Measurements from ENCODE around the gene PRDM2.

- TF ChIP-seq EZH2 (IDR thresholded peaks at IDR 0.05; ENCODE audit: borderline replicate concordance, low read length) (no peak), CTCF (IDR thresholded peaks at IDR 0.05; ENCODE audit: low read length) (no peak)
Observed at GRCh38 chr1:13731897-13732296, 31.9 kb downstream of the PRDM2 start.

All from OCI-LY1 (cell line).